WTC11 (cell line): ENCODE results near the gene SDCCAG8. TPM values are rescaled to one million over a fixed set of nuclear protein-coding genes. Genes with fewer than 3 reads are reported as not detected.

Source experiments
- ATAC-seq: fragments of 200-7000 bp; cut with Tn5 transposase; 2 replicates; pipeline ENCODE4 v1.10.0; 2021; ENCODE audit warnings: mild to moderate bottlenecking, moderate library complexity
- CTCF ChIA-PET: fragments of 300-600 bp; sonication (Branson Sonifier 250); formaldehyde crosslinking; loops from one replicate; lab custom pipeline; 2021; ENCODE audit warnings: antibody characterized with exemption; lab: Charles Lee
- POLR2A ChIA-PET: fragments of 350-600 bp; sonication (Branson Sonifier 250); formaldehyde crosslinking; loops from one replicate; lab custom pipeline; 2021; ENCODE audit warnings: antibody characterized with exemption; lab: Charles Lee
- DNase-seq: peaks from one replicate; pipeline ENCODE4 v3.0.0; 2021; ENCODE audit warnings: low spot score
- H3K27ac Mint-ChIP-seq: 2 replicates; pipeline ENCODE4 v1.8.0; 2021; ENCODE audit warnings: mixed read lengths
- H3K27me3 Mint-ChIP-seq: 2 replicates; pipeline ENCODE4 v1.8.0; 2021; ENCODE audit warnings: low read depth, mild to moderate bottlenecking, moderate library complexity, mixed read lengths
- H3K36me3 Mint-ChIP-seq: 2 replicates; pipeline ENCODE4 v1.8.0; 2021; ENCODE audit warnings: mixed read lengths
- H3K4me1 Mint-ChIP-seq: 2 replicates; pipeline ENCODE4 v1.8.0; 2022; ENCODE audit warnings: mixed read lengths
- H3K4me3 Mint-ChIP-seq: 2 replicates; pipeline ENCODE4 v1.8.0; 2021; ENCODE audit warnings: mild to moderate bottlenecking, moderate library complexity, mixed read lengths
- H3K9me3 Mint-ChIP-seq: 2 replicates; pipeline ENCODE4 v1.8.0; 2021; ENCODE audit warnings: mixed read lengths
- ATF1 ChIP-seq: sonication (generic); formaldehyde crosslinking; IDR thresholded peaks from 2 replicates; pipeline ENCODE4 v1.8.1; 2023; ENCODE audit warnings: mild to moderate bottlenecking, moderate library complexity, missing genetic modification reagents
- EMX1 ChIP-seq: fragments of 250-450 bp; sonication (Bioruptor Pico); IDR thresholded peaks from 2 replicates; pipeline ENCODE4 v1.8.0; 2021; ENCODE audit warnings: mild to moderate bottlenecking
- GRHL2 ChIP-seq: fragments of 250-450 bp; sonication (Bioruptor Pico); IDR thresholded peaks from 2 replicates; pipeline ENCODE4 v1.8.0; 2022; ENCODE audit warnings: mild to moderate bottlenecking, moderate library complexity; ENCODE audit not compliant: insufficient replicate concordance, severe bottlenecking
- HMGA2 ChIP-seq: fragments of 250-450 bp; sonication (Bioruptor Pico); IDR thresholded peaks from 2 replicates; pipeline ENCODE4 v1.4.0; 2021; ENCODE audit warnings: mild to moderate bottlenecking, moderate library complexity
- NFATC4 ChIP-seq: fragments of 250-450 bp; sonication (Bioruptor Pico); IDR thresholded peaks from 2 replicates; pipeline ENCODE4 v1.9.0; 2021; ENCODE audit warnings: mild to moderate bottlenecking
- RELA ChIP-seq: sonication (generic); formaldehyde crosslinking; IDR thresholded peaks from 2 replicates; pipeline ENCODE4 v1.8.1; 2022; ENCODE audit warnings: missing genetic modification reagents, mild to moderate bottlenecking, borderline replicate concordance
- ZBTB21 ChIP-seq: sonication (generic); formaldehyde crosslinking; IDR thresholded peaks from 2 replicates; pipeline ENCODE4 v1.8.1; 2023; ENCODE audit warnings: mild to moderate bottlenecking, missing genetic modification reagents, borderline replicate concordance
- ZNF138 ChIP-seq: sonication (generic); formaldehyde crosslinking; conservative IDR thresholded peaks from 2 replicates; pipeline ENCODE4 v1.8.1; 2022; ENCODE audit warnings: mild to moderate bottlenecking, moderate library complexity, missing genetic modification reagents
- ZNF671 ChIP-seq: fragments of 250-450 bp; sonication (Bioruptor Pico); IDR thresholded peaks from 2 replicates; pipeline ENCODE4 v1.8.0; 2021; ENCODE audit warnings: mild to moderate bottlenecking
- total RNA-seq: library from RNA; stranded (reverse); gene quantifications from 3 replicates; pipeline ENCODE4 v1.2.3, GENCODE V29; 2021
- TF ChIP-seq, protein P1 (sequence below): sonication (generic); formaldehyde crosslinking; IDR thresholded peaks from 2 replicates; pipeline ENCODE4 v1.8.1; 2023; ENCODE audit warnings: mild to moderate bottlenecking, missing genetic modification reagents, moderate library complexity
- TF ChIP-seq, protein P2 (sequence below): fragments of 250-450 bp; sonication (Bioruptor Pico); IDR thresholded peaks from 2 replicates; pipeline ENCODE4 v1.9.0; 2021; ENCODE audit warnings: mild to moderate bottlenecking
- TF ChIP-seq, protein P3 (sequence below): sonication (generic); formaldehyde crosslinking; IDR thresholded peaks from 2 replicates; pipeline ENCODE4 v1.8.1; 2022; ENCODE audit warnings: mild to moderate bottlenecking, moderate library complexity, missing genetic modification reagents
- TF ChIP-seq, protein P4 (sequence below): fragments of 250-450 bp; sonication (Bioruptor Pico); IDR thresholded peaks from 2 replicates; pipeline ENCODE4 v1.9.0; 2021; ENCODE audit warnings: moderate library complexity, mild to moderate bottlenecking, inconsistent platforms, borderline replicate concordance
- TF ChIP-seq, protein P5 (sequence below): sonication (generic); formaldehyde crosslinking; IDR thresholded peaks from 2 replicates; pipeline ENCODE4 v1.8.0; 2022; ENCODE audit warnings: missing genetic modification reagents
- TF ChIP-seq, protein P6 (sequence below): sonication (generic); formaldehyde crosslinking; IDR thresholded peaks from 2 replicates; pipeline ENCODE4 v1.8.0; 2022; ENCODE audit warnings: mild to moderate bottlenecking, missing genetic modification reagents
- TF ChIP-seq, protein P7 (sequence below): sonication (generic); formaldehyde crosslinking; IDR thresholded peaks from 2 replicates; pipeline ENCODE4 v1.8.0; 2023; ENCODE audit warnings: missing genetic modification reagents, mild to moderate bottlenecking, borderline replicate concordance
- TF ChIP-seq, protein P8 (sequence below): sonication (generic); formaldehyde crosslinking; IDR thresholded peaks from 2 replicates; pipeline ENCODE4 v1.8.0; 2022; ENCODE audit warnings: mild to moderate bottlenecking, missing genetic modification reagents
- TF ChIP-seq, protein P9 (sequence below): sonication (generic); formaldehyde crosslinking; IDR thresholded peaks from 2 replicates; pipeline ENCODE4 v1.8.0; 2022; ENCODE audit warnings: mild to moderate bottlenecking, missing genetic modification reagents

The SDCCAG8 gene
- total RNA-seq, 1 experiment from 2014 or later, result 44.3 TPM

DNA sequence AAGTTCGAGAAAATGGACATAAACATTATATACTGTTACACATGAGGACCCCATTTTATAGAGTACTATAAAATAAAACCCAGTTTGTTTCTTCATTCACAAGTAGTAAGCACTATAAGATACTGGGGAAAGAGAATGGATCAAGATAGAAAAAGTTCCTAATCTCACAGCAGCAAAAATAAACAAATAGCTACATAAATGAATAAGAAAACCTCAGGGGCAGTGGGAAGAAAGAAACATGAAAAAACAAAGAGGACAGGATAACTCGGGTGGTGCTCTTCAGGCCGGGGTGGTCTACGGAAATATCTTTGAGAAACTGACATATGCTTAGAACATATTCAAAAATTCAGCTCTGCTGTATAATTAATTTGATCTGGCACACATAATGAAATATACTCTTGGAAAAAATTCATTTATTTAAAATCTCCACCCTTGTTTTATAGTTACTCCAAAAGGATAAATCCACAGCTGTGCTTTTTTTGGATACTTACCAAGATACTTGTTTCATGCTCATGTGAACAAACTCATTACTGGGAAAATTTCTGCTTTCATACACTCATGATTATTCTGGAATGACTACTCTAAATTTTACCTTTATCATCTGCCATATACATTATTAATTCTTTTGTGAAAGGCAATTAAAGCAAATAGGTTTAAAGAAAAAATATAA is 20.7 kb upstream of the SDCCAG8 start:
- Mint-ChIP-seq H3K36me3 (peaks cover 42% of the 10 kb centered on the region), H3K4me3 (no peak overlapping the region), H3K4me1 (peaks cover 18% of the 10 kb centered on the region), H3K9me3 (peaks cover 36% of the 10 kb centered on the region), H3K27ac (no peak overlapping the region), H3K27me3 (no peaks in the 10 kb centered on the region)
- ChIA-PET POLR2A (no interaction called here), CTCF (interaction anchor here (1.2 kb wide), 1 partner anchor 20 kb away, joined by 4 read pairs; the partner anchor contains the start of gene CEP170)
- no peak for DNase-seq
- no peak for ATAC-seq
- TF ChIP-seq, protein P1, sequence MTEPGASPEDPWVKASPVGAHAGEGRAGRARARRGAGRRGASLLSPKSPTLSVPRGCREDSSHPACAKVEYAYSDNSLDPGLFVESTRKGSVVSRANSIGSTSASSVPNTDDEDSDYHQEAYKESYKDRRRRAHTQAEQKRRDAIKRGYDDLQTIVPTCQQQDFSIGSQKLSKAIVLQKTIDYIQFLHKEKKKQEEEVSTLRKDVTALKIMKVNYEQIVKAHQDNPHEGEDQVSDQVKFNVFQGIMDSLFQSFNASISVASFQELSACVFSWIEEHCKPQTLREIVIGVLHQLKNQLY (CRISPR knock-in tag), result no peak
- TF ChIP-seq, protein P2, sequence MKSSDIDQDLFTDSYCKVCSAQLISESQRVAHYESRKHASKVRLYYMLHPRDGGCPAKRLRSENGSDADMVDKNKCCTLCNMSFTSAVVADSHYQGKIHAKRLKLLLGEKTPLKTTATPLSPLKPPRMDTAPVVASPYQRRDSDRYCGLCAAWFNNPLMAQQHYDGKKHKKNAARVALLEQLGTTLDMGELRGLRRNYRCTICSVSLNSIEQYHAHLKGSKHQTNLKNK (CRISPR knock-in tag), result no peak
- TF ChIP-seq ZNF671 (CRISPR knock-in tag) (no peak), RELA (CRISPR knock-in tag) (no peak), EMX1 (CRISPR knock-in tag) (no peak)
- TF ChIP-seq, protein P3, sequence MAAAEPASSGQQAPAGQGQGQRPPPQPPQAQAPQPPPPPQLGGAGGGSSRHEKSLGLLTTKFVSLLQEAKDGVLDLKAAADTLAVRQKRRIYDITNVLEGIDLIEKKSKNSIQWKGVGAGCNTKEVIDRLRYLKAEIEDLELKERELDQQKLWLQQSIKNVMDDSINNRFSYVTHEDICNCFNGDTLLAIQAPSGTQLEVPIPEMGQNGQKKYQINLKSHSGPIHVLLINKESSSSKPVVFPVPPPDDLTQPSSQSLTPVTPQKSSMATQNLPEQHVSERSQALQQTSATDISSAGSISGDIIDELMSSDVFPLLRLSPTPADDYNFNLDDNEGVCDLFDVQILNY (CRISPR knock-in tag), result no peak
- TF ChIP-seq, protein P4, sequence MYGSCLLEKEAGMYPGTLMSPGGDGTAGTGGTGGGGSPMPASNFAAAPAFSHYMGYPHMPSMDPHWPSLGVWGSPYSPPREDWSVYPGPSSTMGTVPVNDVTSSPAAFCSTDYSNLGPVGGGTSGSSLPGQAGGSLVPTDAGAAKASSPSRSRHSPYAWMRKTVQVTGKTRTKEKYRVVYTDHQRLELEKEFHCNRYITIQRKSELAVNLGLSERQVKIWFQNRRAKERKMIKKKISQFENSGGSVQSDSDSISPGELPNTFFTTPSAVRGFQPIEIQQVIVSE (CRISPR knock-in tag), result no peak

DNA sequence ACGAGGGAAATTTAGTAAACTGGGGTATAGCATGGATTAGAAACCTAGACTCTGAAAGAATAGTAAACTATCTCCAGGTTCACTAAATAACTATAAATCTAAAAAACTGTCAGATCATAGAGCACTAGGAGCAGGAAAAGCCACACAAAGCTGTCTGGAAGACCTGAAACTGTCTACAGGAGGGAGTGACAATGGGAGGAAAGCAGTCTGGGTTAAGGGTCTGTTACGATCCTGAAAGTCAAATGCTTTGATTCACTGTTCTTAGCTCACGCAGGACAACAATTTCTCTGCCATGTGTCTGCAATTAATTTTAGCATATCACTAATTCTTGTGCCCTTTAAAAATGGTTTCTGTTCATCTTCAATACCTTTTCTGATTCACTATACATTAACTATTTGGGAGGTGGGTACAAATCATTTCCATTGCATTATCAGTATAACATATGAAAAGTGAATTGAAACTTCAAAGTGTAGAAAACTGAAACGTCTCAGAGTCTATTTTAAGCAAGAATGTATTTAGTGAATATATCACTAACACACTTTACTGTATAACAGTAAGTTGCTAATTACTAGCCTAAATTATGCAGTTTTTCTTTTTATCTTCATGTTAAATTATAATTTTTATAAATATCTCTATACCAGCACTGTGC is 19.1 kb upstream of the SDCCAG8 start:
- POLR2A ChIA-PET, result no interaction called here
- Mint-ChIP-seq H3K36me3 (peaks cover 26% of the 10 kb centered on the region), H3K9me3 (peaks cover 20% of the 10 kb centered on the region), H3K27me3 (no peaks in the 10 kb centered on the region), H3K4me3 (no peak overlapping the region), H3K27ac (peak overlapping the region; percentile 87), H3K4me1 (peaks cover 18% of the 10 kb centered on the region)
- CTCF ChIA-PET, result interaction anchor here (1.2 kb wide), 1 partner anchor 113 kb away, joined by 3 read pairs; no protein-coding TSS in a partner anchor
- ATAC-seq (0 out of 2 replicates have a peak, but pooled peaks have one; percentile 20), DNase-seq (no peak)
- TF ChIP-seq HMGA2 (CRISPR knock-in tag) (no peak), ZNF671 (CRISPR knock-in tag) (no peak), ZNF138 (CRISPR knock-in tag) (no peak), ZBTB21 (CRISPR knock-in tag) (no peak), ATF1 (CRISPR knock-in tag) (no peak), GRHL2 (CRISPR knock-in tag) (no peak), NFATC4 (CRISPR knock-in tag) (no peak)
- TF ChIP-seq, protein P5, sequence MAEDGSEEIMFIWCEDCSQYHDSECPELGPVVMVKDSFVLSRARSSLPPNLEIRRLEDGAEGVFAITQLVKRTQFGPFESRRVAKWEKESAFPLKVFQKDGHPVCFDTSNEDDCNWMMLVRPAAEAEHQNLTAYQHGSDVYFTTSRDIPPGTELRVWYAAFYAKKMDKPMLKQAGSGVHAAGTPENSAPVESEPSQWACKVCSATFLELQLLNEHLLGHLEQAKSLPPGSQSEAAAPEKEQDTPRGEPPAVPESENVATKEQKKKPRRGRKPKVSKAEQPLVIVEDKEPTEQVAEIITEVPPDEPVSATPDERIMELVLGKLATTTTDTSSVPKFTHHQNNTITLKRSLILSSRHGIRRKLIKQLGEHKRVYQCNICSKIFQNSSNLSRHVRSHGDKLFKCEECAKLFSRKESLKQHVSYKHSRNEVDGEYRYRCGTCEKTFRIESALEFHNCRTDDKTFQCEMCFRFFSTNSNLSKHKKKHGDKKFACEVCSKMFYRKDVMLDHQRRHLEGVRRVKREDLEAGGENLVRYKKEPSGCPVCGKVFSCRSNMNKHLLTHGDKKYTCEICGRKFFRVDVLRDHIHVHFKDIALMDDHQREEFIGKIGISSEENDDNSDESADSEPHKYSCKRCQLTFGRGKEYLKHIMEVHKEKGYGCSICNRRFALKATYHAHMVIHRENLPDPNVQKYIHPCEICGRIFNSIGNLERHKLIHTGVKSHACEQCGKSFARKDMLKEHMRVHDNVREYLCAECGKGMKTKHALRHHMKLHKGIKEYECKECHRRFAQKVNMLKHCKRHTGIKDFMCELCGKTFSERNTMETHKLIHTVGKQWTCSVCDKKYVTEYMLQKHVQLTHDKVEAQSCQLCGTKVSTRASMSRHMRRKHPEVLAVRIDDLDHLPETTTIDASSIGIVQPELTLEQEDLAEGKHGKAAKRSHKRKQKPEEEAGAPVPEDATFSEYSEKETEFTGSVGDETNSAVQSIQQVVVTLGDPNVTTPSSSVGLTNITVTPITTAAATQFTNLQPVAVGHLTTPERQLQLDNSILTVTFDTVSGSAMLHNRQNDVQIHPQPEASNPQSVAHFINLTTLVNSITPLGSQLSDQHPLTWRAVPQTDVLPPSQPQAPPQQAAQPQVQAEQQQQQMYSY (CRISPR knock-in tag), result no peak
- TF ChIP-seq, protein P6, sequence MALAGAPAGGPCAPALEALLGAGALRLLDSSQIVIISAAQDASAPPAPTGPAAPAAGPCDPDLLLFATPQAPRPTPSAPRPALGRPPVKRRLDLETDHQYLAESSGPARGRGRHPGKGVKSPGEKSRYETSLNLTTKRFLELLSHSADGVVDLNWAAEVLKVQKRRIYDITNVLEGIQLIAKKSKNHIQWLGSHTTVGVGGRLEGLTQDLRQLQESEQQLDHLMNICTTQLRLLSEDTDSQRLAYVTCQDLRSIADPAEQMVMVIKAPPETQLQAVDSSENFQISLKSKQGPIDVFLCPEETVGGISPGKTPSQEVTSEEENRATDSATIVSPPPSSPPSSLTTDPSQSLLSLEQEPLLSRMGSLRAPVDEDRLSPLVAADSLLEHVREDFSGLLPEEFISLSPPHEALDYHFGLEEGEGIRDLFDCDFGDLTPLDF, result no peak
- TF ChIP-seq, protein P7, sequence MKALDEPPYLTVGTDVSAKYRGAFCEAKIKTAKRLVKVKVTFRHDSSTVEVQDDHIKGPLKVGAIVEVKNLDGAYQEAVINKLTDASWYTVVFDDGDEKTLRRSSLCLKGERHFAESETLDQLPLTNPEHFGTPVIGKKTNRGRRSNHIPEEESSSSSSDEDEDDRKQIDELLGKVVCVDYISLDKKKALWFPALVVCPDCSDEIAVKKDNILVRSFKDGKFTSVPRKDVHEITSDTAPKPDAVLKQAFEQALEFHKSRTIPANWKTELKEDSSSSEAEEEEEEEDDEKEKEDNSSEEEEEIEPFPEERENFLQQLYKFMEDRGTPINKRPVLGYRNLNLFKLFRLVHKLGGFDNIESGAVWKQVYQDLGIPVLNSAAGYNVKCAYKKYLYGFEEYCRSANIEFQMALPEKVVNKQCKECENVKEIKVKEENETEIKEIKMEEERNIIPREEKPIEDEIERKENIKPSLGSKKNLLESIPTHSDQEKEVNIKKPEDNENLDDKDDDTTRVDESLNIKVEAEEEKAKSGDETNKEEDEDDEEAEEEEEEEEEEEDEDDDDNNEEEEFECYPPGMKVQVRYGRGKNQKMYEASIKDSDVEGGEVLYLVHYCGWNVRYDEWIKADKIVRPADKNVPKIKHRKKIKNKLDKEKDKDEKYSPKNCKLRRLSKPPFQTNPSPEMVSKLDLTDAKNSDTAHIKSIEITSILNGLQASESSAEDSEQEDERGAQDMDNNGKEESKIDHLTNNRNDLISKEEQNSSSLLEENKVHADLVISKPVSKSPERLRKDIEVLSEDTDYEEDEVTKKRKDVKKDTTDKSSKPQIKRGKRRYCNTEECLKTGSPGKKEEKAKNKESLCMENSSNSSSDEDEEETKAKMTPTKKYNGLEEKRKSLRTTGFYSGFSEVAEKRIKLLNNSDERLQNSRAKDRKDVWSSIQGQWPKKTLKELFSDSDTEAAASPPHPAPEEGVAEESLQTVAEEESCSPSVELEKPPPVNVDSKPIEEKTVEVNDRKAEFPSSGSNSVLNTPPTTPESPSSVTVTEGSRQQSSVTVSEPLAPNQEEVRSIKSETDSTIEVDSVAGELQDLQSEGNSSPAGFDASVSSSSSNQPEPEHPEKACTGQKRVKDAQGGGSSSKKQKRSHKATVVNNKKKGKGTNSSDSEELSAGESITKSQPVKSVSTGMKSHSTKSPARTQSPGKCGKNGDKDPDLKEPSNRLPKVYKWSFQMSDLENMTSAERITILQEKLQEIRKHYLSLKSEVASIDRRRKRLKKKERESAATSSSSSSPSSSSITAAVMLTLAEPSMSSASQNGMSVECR (CRISPR knock-in tag), result no peak
- TF ChIP-seq, protein P8, sequence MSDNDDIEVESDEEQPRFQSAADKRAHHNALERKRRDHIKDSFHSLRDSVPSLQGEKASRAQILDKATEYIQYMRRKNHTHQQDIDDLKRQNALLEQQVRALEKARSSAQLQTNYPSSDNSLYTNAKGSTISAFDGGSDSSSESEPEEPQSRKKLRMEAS, result no peak
- TF ChIP-seq, protein P9, sequence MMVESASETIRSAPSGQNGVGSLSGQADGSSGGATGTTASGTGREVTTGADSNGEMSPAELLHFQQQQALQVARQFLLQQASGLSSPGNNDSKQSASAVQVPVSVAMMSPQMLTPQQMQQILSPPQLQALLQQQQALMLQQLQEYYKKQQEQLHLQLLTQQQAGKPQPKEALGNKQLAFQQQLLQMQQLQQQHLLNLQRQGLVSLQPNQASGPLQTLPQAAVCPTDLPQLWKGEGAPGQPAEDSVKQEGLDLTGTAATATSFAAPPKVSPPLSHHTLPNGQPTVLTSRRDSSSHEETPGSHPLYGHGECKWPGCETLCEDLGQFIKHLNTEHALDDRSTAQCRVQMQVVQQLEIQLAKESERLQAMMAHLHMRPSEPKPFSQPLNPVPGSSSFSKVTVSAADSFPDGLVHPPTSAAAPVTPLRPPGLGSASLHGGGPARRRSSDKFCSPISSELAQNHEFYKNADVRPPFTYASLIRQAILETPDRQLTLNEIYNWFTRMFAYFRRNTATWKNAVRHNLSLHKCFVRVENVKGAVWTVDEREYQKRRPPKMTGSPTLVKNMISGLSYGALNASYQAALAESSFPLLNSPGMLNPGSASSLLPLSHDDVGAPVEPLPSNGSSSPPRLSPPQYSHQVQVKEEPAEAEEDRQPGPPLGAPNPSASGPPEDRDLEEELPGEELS (CRISPR knock-in tag), result no peak
